H1 (cell line): ENCODE data around the gene RNF43. TPM values are rescaled to one million over a fixed set of nuclear protein-coding genes. Genes with fewer than 3 reads are reported as not detected.

Experiments used
- CTCF ChIA-PET: fragments of 300-600 bp; sonication (Branson Sonifier 250); formaldehyde crosslinking; loops from one replicate; lab custom pipeline; 2021; ENCODE audit not compliant: partially characterized antibody; lab: Charles Lee
- POLR2A ChIA-PET: fragments of 300-600 bp; sonication (Branson Sonifier 250); formaldehyde crosslinking; loops from one replicate; lab custom pipeline; 2021; ENCODE audit warnings: inconsistent platforms; ENCODE audit not compliant: partially characterized antibody; lab: Charles Lee
- DNase-seq, 2 experiments: peaks; one replicate each; pipeline versions ENCODE4 v3.0.0 to v3.0.0-alpha.2; 2010 to 2022; ENCODE audit warnings: low spot score in 2 of 2, low read depth in 1 of 2, mixed read lengths in 1 of 2
- FAIRE-seq: peaks from 2 replicates; lab custom pipeline; 2011; peaks lifted over from hg19 to GRCh38; lab: Jason Lieb, UNC
- H2AFZ ChIP-seq: 2 replicates; pipeline ENCODE4 v1.8.1; 2012; ENCODE audit warnings: low read length, inconsistent platforms
- H2AK5ac ChIP-seq: 2 replicates; pipeline ENCODE4 v1.6.1; 2013; ENCODE audit warnings: low read depth, low read length
- H2BK120ac ChIP-seq: replicated peaks from 2 replicates; pipeline ENCODE3; 2013; ENCODE audit warnings: low read depth, low read length, inconsistent platforms
- H2BK12ac ChIP-seq: 2 replicates; pipeline ENCODE4 v1.6.1; 2013; ENCODE audit warnings: low read depth, low read length
- H2BK15ac ChIP-seq: 2 replicates; pipeline ENCODE4 v1.6.1; 2013; ENCODE audit warnings: low read length
- H2BK20ac ChIP-seq: 2 replicates; pipeline ENCODE4 v1.6.1; 2013; ENCODE audit warnings: low read length
- H2BK5ac ChIP-seq: 2 replicates; pipeline ENCODE4 v1.6.1; 2013; ENCODE audit warnings: low read depth, low read length
- H3K14ac ChIP-seq: 2 replicates; pipeline ENCODE4 v1.6.1; 2013; ENCODE audit warnings: inconsistent platforms; ENCODE audit not compliant: insufficient read length
- H3K18ac ChIP-seq: 2 replicates; pipeline ENCODE4 v1.6.1; 2013; ENCODE audit warnings: low read length; ENCODE audit errors: extremely low read depth
- H3K23ac ChIP-seq: 2 replicates; pipeline ENCODE4 v1.6.1; 2013; ENCODE audit warnings: inconsistent platforms; ENCODE audit not compliant: insufficient read length
- H3K23me2 ChIP-seq: 2 replicates; pipeline ENCODE4 v1.6.1; 2013; ENCODE audit warnings: low read depth, low read length
- H3K27ac ChIP-seq: 2 replicates; pipeline ENCODE4 v1.6.1; 2011; ENCODE audit warnings: low read depth, low read length, inconsistent platforms
- H3K27me3 ChIP-seq, 4 experiments: replicated peaks in 1 of 4; 1 replicate in 1 of 4; 2 replicates in 3 of 4; pipeline versions ENCODE4 v1.6.1 to v1.8.1; 2011 to 2013; ENCODE audit warnings: low read length in 3 of 4, mild to moderate bottlenecking in 3 of 4, inconsistent platforms in 2 of 4, mixed read lengths in 2 of 4, moderate library complexity in 1 of 4; ENCODE audit not compliant: control insufficient read depth in 3 of 4, insufficient read depth in 3 of 4; ENCODE audit errors: extremely low read depth in 1 of 4
- H3K36me3 ChIP-seq, 4 experiments: 2 replicates each; pipeline versions ENCODE4 v1.6.1 to v1.8.1; 2011 to 2013; ENCODE audit warnings: mild to moderate bottlenecking in 4 of 4, low read length in 3 of 4, moderate library complexity in 2 of 4, control low read depth in 1 of 4, inconsistent platforms in 1 of 4; ENCODE audit not compliant: insufficient read depth in 4 of 4, control insufficient read depth in 2 of 4
- H3K4ac ChIP-seq: replicated peaks from 2 replicates; pipeline ENCODE3; 2013; ENCODE audit warnings: low read length, low read depth, mixed read lengths, inconsistent platforms; ENCODE audit not compliant: insufficient read length
- H3K4me1 ChIP-seq, 4 experiments: replicated peaks in 1 of 4; 1 replicate in 1 of 4; 2 replicates in 3 of 4; pipeline versions ENCODE4 v1.6.1 to v1.8.1; 2011 to 2013; ENCODE audit warnings: low read length in 3 of 4, inconsistent platforms in 2 of 4, mixed read lengths in 1 of 4; ENCODE audit not compliant: insufficient read depth in 4 of 4, control insufficient read depth in 3 of 4
- H3K4me2 ChIP-seq, 2 experiments: 2 replicates each; pipeline versions ENCODE4 v1.6.1 to v1.8.1; 2011 to 2013; ENCODE audit warnings: low read depth in 2 of 2, low read length in 2 of 2, control low read depth in 1 of 2, inconsistent platforms in 1 of 2, mild to moderate bottlenecking in 1 of 2; ENCODE audit not compliant: insufficient read depth in 1 of 2
- H3K4me3 ChIP-seq, 4 experiments: fragments of 200-600, 300-600 bp in 1 of 4; sonication (generic), shearing (Covaris generic), sonication (Bioruptor Twin) in 1 of 4; 2 replicates each; pipeline versions ENCODE4 v1.5.1 to v1.8.1; 2011 to 2016; ENCODE audit warnings: low read length in 4 of 4, low read depth in 3 of 4, control low read depth in 2 of 4, inconsistent platforms in 2 of 4, mild to moderate bottlenecking in 2 of 4, mixed read lengths in 1 of 4, moderate library complexity in 1 of 4; ENCODE audit not compliant: insufficient read depth in 2 of 4; ENCODE audit errors: extremely low read depth in 1 of 4
- H3K56ac ChIP-seq: replicated peaks from 2 replicates; pipeline ENCODE3; 2013; ENCODE audit warnings: low read depth, mild to moderate bottlenecking, mixed read lengths, low read length, inconsistent platforms; ENCODE audit not compliant: insufficient read length
- H3K79me1 ChIP-seq: 2 replicates; pipeline ENCODE4 v1.6.1; 2013; ENCODE audit warnings: low read depth, low read length, control low read depth
- H3K79me2 ChIP-seq, 2 experiments: 2 replicates each; pipeline versions ENCODE4 v1.6.1 to v1.8.1; 2012 to 2013; ENCODE audit warnings: low read length in 2 of 2, mild to moderate bottlenecking in 2 of 2, inconsistent platforms in 1 of 2; ENCODE audit not compliant: insufficient read depth in 2 of 2, control insufficient read depth in 1 of 2
- H3K9ac ChIP-seq, 4 experiments: replicated peaks in 1 of 4; 1 replicate in 1 of 4; 2 replicates in 3 of 4; pipeline versions ENCODE4 v1.6.1 to v1.8.1; 2011 to 2013; ENCODE audit warnings: low read depth in 3 of 4, low read length in 3 of 4, control low read depth in 2 of 4, mild to moderate bottlenecking in 2 of 4, moderate library complexity in 2 of 4, inconsistent platforms in 1 of 4; ENCODE audit errors: extremely low read depth in 1 of 4
- H3K9me3 ChIP-seq, 2 experiments: 2 replicates each; pipeline versions ENCODE4 v1.6.1 to v1.8.1; 2012 to 2013; ENCODE audit warnings: mild to moderate bottlenecking in 2 of 2, moderate library complexity in 2 of 2, control low read depth in 1 of 2, inconsistent platforms in 1 of 2, low read depth in 1 of 2, low read length in 1 of 2, mixed read lengths in 1 of 2; ENCODE audit not compliant: insufficient read depth in 2 of 2
- H4K20me1 ChIP-seq, 2 experiments: replicated peaks in 1 of 2; 2 replicates each; pipeline versions ENCODE3 to v1.8.1; 2011 to 2013; ENCODE audit warnings: inconsistent platforms in 2 of 2, low read length in 2 of 2, mild to moderate bottlenecking in 1 of 2; ENCODE audit not compliant: insufficient read depth in 2 of 2, control insufficient read depth in 1 of 2
- H4K5ac ChIP-seq: 2 replicates; pipeline ENCODE4 v1.6.1; 2013; ENCODE audit warnings: low read length, low read depth, mixed read lengths, inconsistent platforms; ENCODE audit not compliant: insufficient read length
- H4K8ac ChIP-seq: 2 replicates; pipeline ENCODE4 v1.8.0; 2013; ENCODE audit warnings: mild to moderate bottlenecking, moderate library complexity, low read length, inconsistent platforms; ENCODE audit not compliant: insufficient read depth; ENCODE audit errors: extremely low read depth
- H4K91ac ChIP-seq: replicated peaks from 2 replicates; pipeline ENCODE3; 2013; ENCODE audit warnings: low read length, mixed read lengths, inconsistent platforms; ENCODE audit not compliant: insufficient read length
- ATF3 ChIP-seq: IDR thresholded peaks from 2 replicates; pipeline ENCODE4 v1.6.1; 2011; ENCODE audit warnings: low read depth, mild to moderate bottlenecking, low read length; ENCODE audit not compliant: insufficient read depth
- BCL11A ChIP-seq, 2 experiments: IDR thresholded peaks; one replicate each; pipeline ENCODE4 v1.6.1; 2011; ENCODE audit warnings: low read depth in 2 of 2, low read length in 2 of 2, mild to moderate bottlenecking in 2 of 2
- BRCA1 ChIP-seq: IDR thresholded peaks from 2 replicates; pipeline ENCODE4 v1.6.1; 2012; ENCODE audit warnings: low read depth, low read length, improper control_type of control experiment
- CBX5 ChIP-seq: fragments of 300-800, 300-1000 bp; sonication (generic); IDR thresholded peaks from 2 replicates; pipeline ENCODE4 v1.7.1; 2016; ENCODE audit warnings: antibody characterized with exemption, low read length, low read depth
- CEBPB ChIP-seq: IDR thresholded peaks from 2 replicates; pipeline ENCODE4 v1.6.1; 2012; ENCODE audit warnings: low read depth, low read length
- EGR1 ChIP-seq: IDR thresholded peaks from 2 replicates; pipeline ENCODE4 v1.6.1; 2011; ENCODE audit warnings: low read depth, low read length, borderline replicate concordance
- MAFK ChIP-seq: IDR thresholded peaks from 2 replicates; pipeline ENCODE4 v1.6.1; 2012; ENCODE audit warnings: low read depth, mild to moderate bottlenecking, improper control_type of control experiment, low read length
- MAX ChIP-seq: IDR thresholded peaks from 2 replicates; pipeline ENCODE4 v1.6.1; 2012; ENCODE audit warnings: inconsistent platforms
- PHF8 ChIP-seq: fragments of 200-600 bp; sonication (generic); conservative IDR thresholded peaks from 2 replicates; pipeline ENCODE4 v1.7.1; 2012; ENCODE audit warnings: low read depth, mild to moderate bottlenecking, inconsistent platforms, low read length, moderate library complexity
- POLR2AphosphoS5 ChIP-seq: IDR thresholded peaks from 2 replicates; pipeline ENCODE4 v1.6.1; 2011; ENCODE audit warnings: low read depth, low read length
- SIX5 ChIP-seq: IDR thresholded peaks from 2 replicates; pipeline ENCODE4 v1.6.1; 2011; ENCODE audit warnings: mild to moderate bottlenecking, low read depth, low read length
- TAF7 ChIP-seq: optimal IDR thresholded peaks from 2 replicates; pipeline ENCODE3; 2011; ENCODE audit warnings: low read depth, mild to moderate bottlenecking, inconsistent platforms, low read length, moderate library complexity, borderline replicate concordance
- YY1 ChIP-seq: IDR thresholded peaks from 2 replicates; pipeline ENCODE4 v1.6.1; 2011; ENCODE audit warnings: low read depth, mild to moderate bottlenecking, low read length
- ZNF274 ChIP-seq: IDR thresholded peaks from 2 replicates; pipeline ENCODE4 v1.7.0; 2012; ENCODE audit warnings: low read length, borderline replicate concordance; ENCODE audit errors: extremely low read depth
- WGBS, 2 experiments: shearing (Covaris generic) in 1 of 2; methylation state at CpG; one replicate each; pipeline versions ENCODE4 v1.1.6 to v1.1.7; 2013 to 2015; ENCODE audit warnings: low lambda C conversion rate in 2 of 2, mixed read lengths in 2 of 2, inconsistent platforms in 1 of 2, low coverage in 1 of 2, missing lambda C conversion rate in 1 of 2; ENCODE audit not compliant: insufficient replicate concordance in 2 of 2, insufficient coverage in 1 of 2, insufficient read length in 1 of 2; ENCODE audit errors: extremely low coverage in 1 of 2, missing lambda C conversion rate in 1 of 2; 5-methylcytosine and 5-hydroxymethylcytosine counted together
- polyA plus RNA-seq, 7 experiments: library from polyadenylated mRNA; depleted of rRNA in 3 of 7; stranded (reverse) in 5 of 7; unstranded in 2 of 7; fragments of >200 nt in 5 of 7; fragments of 200-250 nt in 2 of 7; gene quantifications; 1 replicate in 5 of 7; 2 replicates in 1 of 7; 4 replicates in 1 of 7; pipeline versions ENCODE4 v1.2.1 to v1.2.3, GENCODE V29; 2011 to 2013; ENCODE audit warnings: missing spikeins in 2 of 7, mixed read lengths in 2 of 7
- total RNA-seq: library from RNA; stranded (reverse); fragmentation: NEBNext Ultra II Directional; extraction: Animal tissue kit (Norgen Biotek cat#: 25700); gene quantifications from 2 replicates; pipeline ENCODE4 v1.2.1, GENCODE V29; 2021

Gene RNF43
- total and polyA plus RNA-seq, 2 of the 8 experiments (the other 6 are each of a cell fraction or from before 2014, with no cell fraction given): 0.89 to 1.5 TPM

- H2BK20ac ChIP-seq: no peak overlapping the region
- no peak overlapping the region for H3K4ac ChIP-seq
- no peaks in the 10 kb centered on the region for H3K79me2 ChIP-seq
- no peak overlapping the region for H3K9ac ChIP-seq
- H3K56ac ChIP-seq: no peak overlapping the region
- H2BK12ac ChIP-seq: no peak overlapping the region; the same call in 1 of the 2 replicates
- no peaks in the 10 kb centered on the region for H3K23me2 ChIP-seq
- H2AK5ac ChIP-seq: no peak overlapping the region
- ChIA-PET POLR2A (no interaction called here), CTCF (interaction anchor here (0.7 to 3.2 kb wide), 3 partner anchors 14 to 620 kb away, joined by 3 to 15 read pairs (median 3); partner anchors contain the start of gene RNF43)
- H2BK15ac ChIP-seq: no peak overlapping the region
- no peak overlapping the region for H4K8ac ChIP-seq
- peak overlapping the region in 1 of 4 experiments; percentile 28; a peak in 2 of 8 replicates for H3K4me3 ChIP-seq
- peaks cover 15 to 43% (median 31%) of the 10 kb centered on the region in 4 experiments; a peak in 6 of 7 replicates for H3K27me3 ChIP-seq
- DNase-seq: no peak
- 23% methylated on average over 6 of the region's 6 CpGs; no CpG with 5 or more reads in 1 of the 2 experiments for WGBS, 2 experiments
- H3K14ac ChIP-seq: no peak overlapping the region
- no peaks in the 10 kb centered on the region for H3K36me3 ChIP-seq
- FAIRE-seq: peak; percentile 80
- no peak overlapping the region for H3K23ac ChIP-seq
- H4K5ac ChIP-seq: no peak overlapping the region
- H4K20me1 ChIP-seq: peaks cover 0 to 2% of the 10 kb centered on the region in 2 experiments
- no peak overlapping the region for H2BK120ac ChIP-seq
- no peaks in the 10 kb centered on the region for H3K9me3 ChIP-seq
- no peak overlapping the region for H3K18ac ChIP-seq
- no peak overlapping the region for H3K27ac ChIP-seq
- H3K4me1 ChIP-seq: peaks cover 2 to 12% (median 8%) of the 10 kb centered on the region in 4 experiments; a peak in 4 of 7 replicates
- no peak overlapping the region for H2AFZ ChIP-seq
- no peaks in the 10 kb centered on the region for H3K79me1 ChIP-seq
- peak overlapping the region; percentile 16 to 32; a peak in 3 of 4 replicates for H3K4me2 ChIP-seq
- H2BK5ac ChIP-seq: no peak overlapping the region
- H4K91ac ChIP-seq: no peak overlapping the region
- no peak for TF ChIP-seq ZNF274
- no peak for TF ChIP-seq MAX
- no peak for TF ChIP-seq POLR2AphosphoS5
- no peak for TF ChIP-seq YY1
- TF ChIP-seq BCL11A (IDR thresholded peaks at IDR 0.05; ENCODE audit: low read depth in 2 of 2, low read length in 2 of 2): no peak
- TF ChIP-seq TAF7: no peak
- TF ChIP-seq SIX5: no peak
- TF ChIP-seq PHF8: no peak
- no peak for TF ChIP-seq CBX5
- no peak for TF ChIP-seq ATF3
- TF ChIP-seq EGR1: no peak
- TF ChIP-seq MAFK: no peak
- TF ChIP-seq BRCA1: no peak
- TF ChIP-seq CEBPB: no peak
Observed at GRCh38 chr17:58403311-58403710, 14.0 kb downstream of the RNF43 start.
